22Rv1 (cell line): Measurements from ENCODE around the gene CREB3L4.

Experiments
- CTCF ChIP-seq: fragments of 450-650 bp; IDR thresholded peaks from 2 replicates; pipeline ENCODE4 v1.5.1; 2017; ENCODE audit warnings: mild to moderate bottlenecking
- ZFX ChIP-seq: fragments of 450-650 bp; IDR thresholded peaks from 2 replicates; pipeline ENCODE4 v1.6.1; 2017; ENCODE audit warnings: antibody characterized with exemption, borderline replicate concordance

DNA sequence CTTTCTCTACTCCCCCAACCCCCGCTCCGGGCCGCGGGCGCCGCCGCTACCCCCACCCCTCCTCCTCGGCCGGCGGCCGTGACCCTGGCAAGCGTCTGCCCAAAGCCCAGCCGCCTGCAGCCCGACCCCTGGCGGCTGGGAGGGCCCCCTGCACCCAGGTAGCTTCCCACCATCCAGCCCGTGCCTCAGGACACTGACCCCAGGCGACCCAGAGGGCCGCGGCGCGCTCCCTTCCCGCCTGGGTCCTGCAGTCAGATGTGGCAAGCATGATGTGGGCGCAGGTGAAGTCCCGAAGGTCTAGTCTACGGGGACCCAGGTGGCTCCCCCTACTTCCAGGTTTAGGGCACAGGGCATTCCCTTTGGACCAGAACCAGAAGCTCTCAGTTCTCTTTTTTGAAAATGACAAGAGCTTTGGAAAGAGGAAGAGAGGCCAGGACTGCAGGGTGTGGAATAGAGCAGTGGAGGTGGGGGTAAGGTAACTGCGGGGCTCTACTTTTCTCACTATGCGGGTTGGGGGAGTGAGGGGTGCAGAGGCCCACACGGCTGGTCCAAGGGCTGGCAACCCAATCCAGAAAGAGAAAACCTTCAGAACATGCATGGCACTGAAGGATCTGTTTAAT, 21.0 kb upstream of the CREB3L4 start, which contains the start of gene DENND4B:
- TF ChIP-seq CTCF (peak; percentile 100), ZFX (no peak)
